ENCODE results near the gene SDR42E1. TPM values are rescaled to one million over a fixed set of nuclear protein-coding genes. Genes with fewer than 3 reads are reported as not detected.

The SDR42E1 gene
- total and polyA plus RNA-seq, 2 of the 8 experiments (the other 6 are each of a cell fraction or from before 2014, with no cell fraction given), result 0.03 TPM; not detected in 1

- Histone ChIP-seq H3K4me3 (ENCODE audit: extremely low read depth in 1 of 4, insufficient read depth in 2 of 4, low read depth in 3 of 4, low read length in 4 of 4) (no peak overlapping the region), H4K91ac (replicated peaks; ENCODE audit: insufficient read length, low read length) (no peak overlapping the region), H2AK5ac (ENCODE audit: low read depth, low read length) (no peak overlapping the region), H3K9ac (replicated peaks in 1 of 4; ENCODE audit: extremely low read depth in 1 of 4, low read depth in 3 of 4, low read length in 3 of 4) (no peak overlapping the region), H3K14ac (ENCODE audit: insufficient read length) (no peak overlapping the region), H3K27me3 (replicated peaks in 1 of 4; ENCODE audit: control insufficient read depth in 3 of 4, extremely low read depth in 1 of 4, insufficient read depth in 3 of 4, low read length in 3 of 4) (no peaks in the 10 kb centered on the region), H3K79me1 (ENCODE audit: low read depth, low read length) (no peaks in the 10 kb centered on the region), H2BK5ac (ENCODE audit: low read depth, low read length) (no peak overlapping the region), H3K23me2 (ENCODE audit: low read depth, low read length) (no peaks in the 10 kb centered on the region), H3K4ac (replicated peaks; ENCODE audit: insufficient read length, low read depth, low read length) (no peak overlapping the region), H3K23ac (ENCODE audit: insufficient read length) (no peak overlapping the region), H3K27ac (ENCODE audit: low read depth, low read length) (no peak overlapping the region), H3K18ac (ENCODE audit: extremely low read depth, low read length) (no peak overlapping the region), H4K20me1 (replicated peaks in 1 of 2; ENCODE audit: control insufficient read depth in 1 of 2, insufficient read depth in 2 of 2, low read length in 2 of 2) (no peaks in the 10 kb centered on the region), H2BK20ac (ENCODE audit: low read length) (no peak overlapping the region), H3K4me2 (ENCODE audit: insufficient read depth in 1 of 2, low read depth in 2 of 2, low read length in 2 of 2) (no peak overlapping the region), H4K5ac (ENCODE audit: insufficient read length, low read depth, low read length) (no peak overlapping the region), H2BK15ac (ENCODE audit: low read length) (no peak overlapping the region), H3K4me1 (replicated peaks in 1 of 4; ENCODE audit: control insufficient read depth in 3 of 4, insufficient read depth in 4 of 4, low read length in 3 of 4) (no peaks in the 10 kb centered on the region; a peak in 1 of 7 replicates), H2BK12ac (ENCODE audit: low read depth, low read length) (no peak overlapping the region), H4K8ac (ENCODE audit: extremely low read depth, insufficient read depth, low read length) (no peak overlapping the region), H2BK120ac (replicated peaks; ENCODE audit: low read depth, low read length) (no peak overlapping the region), H3K56ac (replicated peaks; ENCODE audit: insufficient read length, low read depth, low read length) (no peak overlapping the region), H3K36me3 (ENCODE audit: control insufficient read depth in 2 of 4, insufficient read depth in 4 of 4, low read length in 3 of 4) (no peaks in the 10 kb centered on the region), H3K9me3 (ENCODE audit: insufficient read depth in 2 of 2, low read depth in 1 of 2, low read length in 1 of 2) (no peaks in the 10 kb centered on the region), H3K79me2 (ENCODE audit: control insufficient read depth in 1 of 2, insufficient read depth in 2 of 2, low read length in 2 of 2) (no peaks in the 10 kb centered on the region), H2AFZ (ENCODE audit: low read length) (no peak overlapping the region)
- DNase-seq (ENCODE audit: low read depth in 1 of 2, low spot score in 2 of 2) (no peak), FAIRE-seq (no peak)
- CTCF ChIA-PET (ENCODE audit: partially characterized antibody), result interaction anchor here (0.6 to 3.1 kb wide), 6 partner anchors 10 to 236 kb away, joined by 3 to 18 read pairs (median 3); no protein-coding TSS in a partner anchor
- 86% methylated on average over 8 of the region's 8 CpGs; no CpG with 5 or more reads in 1 of the 2 experiments for WGBS, 2 experiments (ENCODE audit: extremely low coverage in 1 of 2, insufficient coverage in 1 of 2, insufficient read length in 1 of 2, insufficient replicate concordance in 2 of 2, low coverage in 1 of 2, low lambda C conversion rate in 2 of 2, missing lambda C conversion rate in 1 of 2)
- TF ChIP-seq GABPA (IDR thresholded peaks at IDR 0.05; ENCODE audit: borderline replicate concordance, insufficient read depth, low read length) (no peak), MAFK (IDR thresholded peaks at IDR 0.05; ENCODE audit: low read depth, low read length) (no peak), TAF1 (IDR thresholded peaks at IDR 0.05; ENCODE audit: low read depth, low read length) (no peak), CEBPB (IDR thresholded peaks at IDR 0.05; ENCODE audit: low read depth, low read length) (no peak), E2F6 (IDR thresholded peaks at IDR 0.05) (no peak), USF2 (IDR thresholded peaks at IDR 0.05; ENCODE audit: low read length) (no peak), KDM4A (IDR thresholded peaks at IDR 0.05; ENCODE audit: low read depth, low read length, severe bottlenecking) (no peak), SP4 (IDR thresholded peaks at IDR 0.05; ENCODE audit: low read length) (no peak), PHF8 (conservative IDR thresholded peaks at IDR 0.05; ENCODE audit: low read depth, low read length) (no peak), EP300 (IDR thresholded peaks at IDR 0.05; ENCODE audit: borderline replicate concordance in 1 of 2, low read depth in 2 of 2, low read length in 2 of 2) (no peak), CHD2 (IDR thresholded peaks at IDR 0.05; ENCODE audit: low read length) (no peak), TCF12 (IDR thresholded peaks at IDR 0.05; ENCODE audit: low read depth, low read length) (no peak)
- POLR2A ChIA-PET (ENCODE audit: partially characterized antibody), result no interaction called here
These were observed 24.1 kb downstream of the SDR42E1 start for GRCh38 chr16:81987121-81987520.

Data from H1 (cell line).